MV-4-11 (cell line): ENCODE results near the gene TERT.

Experiments
- DNase-seq: peaks from one replicate; lab custom pipeline; 2025; lab: John Stamatoyannopoulos, UW

The TERT gene

DNA sequence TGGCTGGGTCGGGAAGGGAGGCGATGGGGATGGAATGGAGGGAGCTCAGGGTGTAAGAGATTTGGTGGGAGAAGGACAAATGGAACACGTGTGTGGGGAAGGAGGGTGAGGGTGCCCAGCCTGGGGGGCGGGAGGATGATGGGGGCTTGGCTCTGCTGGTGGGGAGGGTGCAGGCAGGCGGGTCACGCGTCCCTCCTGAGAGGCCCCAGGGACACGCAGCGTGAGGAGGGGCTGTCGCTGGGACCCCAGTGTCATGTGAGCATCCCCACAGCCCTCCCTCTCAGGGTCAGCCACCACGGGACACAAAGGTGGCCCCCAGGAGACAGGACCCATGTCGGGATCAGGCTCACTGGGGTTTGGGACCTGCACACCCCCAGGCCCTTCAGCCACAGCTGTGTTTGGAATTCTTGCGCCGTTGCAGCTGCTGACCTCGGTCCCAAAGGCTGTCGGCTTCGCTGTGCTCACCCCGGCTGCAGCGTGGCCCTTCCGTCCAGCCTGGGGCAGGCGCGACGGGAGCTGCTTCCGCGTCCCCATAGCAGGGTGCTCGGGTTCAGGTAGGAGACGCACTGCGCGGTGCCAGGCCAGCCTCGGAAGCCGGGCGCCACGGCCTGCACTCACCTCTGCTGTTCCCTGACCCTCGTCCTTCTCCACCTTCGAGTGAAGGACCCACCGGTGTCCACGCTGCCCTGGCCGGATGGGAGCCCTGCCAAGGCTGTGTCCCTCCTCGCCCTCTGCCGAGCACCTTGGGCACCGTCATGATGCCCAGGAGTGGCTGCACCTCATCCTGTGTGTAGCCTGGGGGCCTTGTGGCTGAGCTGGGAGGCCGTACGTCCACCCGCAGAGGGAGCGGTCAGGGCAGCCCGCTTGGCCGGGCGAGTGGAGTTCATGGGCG, 88.1 kb downstream of the TERT start:
- no peak for DNase-seq

DNA sequence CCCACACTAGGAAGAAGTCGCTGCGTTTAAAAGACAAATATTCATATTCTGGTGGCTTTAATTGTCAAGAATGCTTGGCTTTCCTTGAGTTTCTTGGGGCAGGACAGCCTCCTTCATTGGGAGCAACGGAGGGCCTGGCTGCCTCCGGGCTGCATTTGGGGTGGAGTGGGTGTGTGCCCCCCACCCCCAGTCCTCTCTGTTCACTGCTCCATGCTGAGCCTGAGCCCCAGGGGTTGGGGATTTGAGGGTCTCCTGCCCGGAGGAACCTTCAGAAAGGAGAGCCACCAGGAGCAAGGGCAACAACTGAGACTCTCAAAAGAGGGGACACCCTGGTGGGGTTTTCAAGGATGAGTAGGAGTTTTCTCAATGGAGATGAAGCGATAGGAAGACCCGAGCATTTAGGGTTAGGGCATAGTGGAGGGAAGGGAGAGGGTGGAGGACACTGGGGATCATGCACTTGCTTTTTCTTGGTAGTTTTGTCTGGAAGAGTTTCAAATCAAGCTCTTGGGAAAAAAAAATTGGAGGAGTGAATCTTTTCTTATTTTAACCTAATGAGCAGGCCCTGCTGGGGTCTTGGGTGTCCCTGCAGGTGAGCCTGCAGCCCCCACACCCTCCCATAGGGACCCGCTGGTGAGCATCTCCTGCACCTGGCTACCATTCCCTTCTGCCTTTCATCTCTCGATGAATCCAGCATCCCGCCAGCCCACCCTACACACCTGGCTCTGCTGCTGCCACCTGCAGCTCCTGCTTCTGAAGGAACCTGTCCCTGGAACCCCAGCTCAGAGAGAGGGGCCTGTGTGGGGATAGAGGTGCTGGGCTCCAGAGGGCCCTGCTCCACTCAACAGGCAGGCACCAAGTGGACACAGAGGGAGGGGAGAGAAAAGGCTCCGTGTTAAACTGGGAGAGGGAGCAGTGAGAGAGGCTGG, 89.3 kb downstream of the TERT start:
- DNase-seq = no peak

DNA sequence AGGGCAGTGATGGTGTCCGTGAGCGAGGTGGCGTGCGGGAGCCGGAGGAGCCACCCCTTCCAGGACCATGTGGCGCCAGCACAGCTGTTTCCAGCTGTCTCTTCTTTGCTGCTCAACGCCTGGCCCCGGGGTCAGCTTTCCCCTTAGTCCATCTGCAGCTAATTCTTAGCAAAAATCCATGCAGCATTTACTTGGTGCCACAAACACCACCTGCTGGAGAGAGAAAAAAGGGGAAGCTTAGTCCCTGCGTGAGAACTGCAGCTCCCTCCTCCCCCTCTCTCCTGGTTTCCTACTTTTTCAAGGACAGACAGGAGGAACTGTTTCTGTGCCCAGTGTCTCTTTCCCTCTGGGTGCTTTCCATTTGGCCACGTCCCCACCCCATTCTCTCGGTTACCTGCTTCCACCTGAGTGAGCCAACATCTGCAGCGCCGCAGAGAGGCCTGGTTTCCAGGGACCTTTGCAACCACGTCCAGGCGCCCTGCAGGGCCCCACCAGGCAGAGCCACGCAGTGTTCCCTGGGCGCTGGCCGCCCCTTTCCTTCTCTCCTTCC, 90.1 kb downstream of the TERT start:
- peak; percentile 65 for DNase-seq

DNA sequence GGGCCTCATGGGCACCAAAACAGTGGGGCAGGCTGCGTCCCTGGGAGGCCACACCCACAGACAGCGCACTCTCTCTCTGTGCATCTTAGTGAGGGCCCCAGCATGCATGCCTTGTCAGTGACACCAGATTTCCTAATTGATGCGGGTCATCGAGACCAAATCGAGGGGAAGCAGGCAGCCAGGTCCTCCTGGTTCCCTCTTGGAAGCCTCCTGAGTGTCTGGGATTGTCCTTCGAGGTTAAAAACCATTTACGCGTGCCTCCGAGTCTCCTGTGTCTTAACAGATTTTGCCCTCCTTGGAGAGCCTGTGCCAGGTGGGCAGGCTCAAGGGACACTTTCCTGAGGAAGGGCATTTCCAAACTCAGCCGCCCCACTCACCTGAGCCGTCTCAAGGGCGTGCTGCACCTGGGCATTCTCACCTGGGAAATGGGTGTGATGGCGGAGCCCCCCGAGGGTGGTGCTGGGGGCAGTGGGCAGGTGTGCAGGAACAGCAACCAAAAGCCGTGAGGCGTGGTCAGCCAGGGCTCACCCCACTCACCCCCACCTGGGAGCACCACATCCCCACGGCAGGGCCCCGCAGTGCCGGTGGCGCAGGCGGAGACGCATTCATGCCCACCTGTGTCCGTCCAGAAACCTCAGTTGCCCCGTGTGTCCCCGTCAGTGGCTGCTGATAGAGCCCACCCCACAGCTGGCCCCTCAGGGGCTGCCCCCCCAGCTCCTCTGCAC, 90.7 kb downstream of the TERT start:
- DNase-seq = no peak

DNA sequence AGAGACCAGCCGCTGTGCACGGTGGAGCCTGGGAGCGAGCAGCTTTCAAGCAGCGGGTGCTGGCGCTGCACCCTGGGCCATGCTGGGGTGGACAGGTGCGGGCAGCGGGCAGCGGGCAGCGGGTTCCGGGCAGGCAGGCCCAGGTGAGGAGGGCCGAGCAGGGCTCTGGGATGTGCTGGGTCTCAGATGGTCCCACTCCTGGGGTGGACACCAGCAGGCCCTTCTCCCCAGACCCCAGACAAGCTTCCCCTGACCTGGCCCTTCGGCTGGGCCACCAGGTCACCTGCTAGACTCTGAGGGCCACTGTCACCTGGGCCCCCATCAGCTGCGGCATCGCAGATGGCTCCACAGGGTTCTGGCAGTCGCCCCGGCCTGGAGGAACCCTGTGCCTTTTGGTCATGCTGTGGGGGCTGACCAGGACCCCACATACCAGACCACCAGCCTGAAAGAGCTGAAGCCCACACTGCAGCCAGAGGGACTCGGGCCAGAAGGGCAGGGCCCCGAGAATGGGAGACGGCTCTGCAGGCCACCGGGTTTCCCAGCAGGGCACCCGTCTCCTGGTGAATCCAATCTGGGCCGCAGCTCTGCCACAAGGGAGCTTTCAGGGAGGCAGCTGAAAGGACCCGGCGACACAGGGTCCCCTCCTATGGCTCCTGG, 91.4 kb downstream of the TERT start:
- no peak for DNase-seq
